C4-2B (cell line): ENCODE data around the gene ZBTB20.

Experiments used
- H3K27ac ChIP-seq: fragments of 450-650 bp; 2 replicates; pipeline ENCODE4 v1.5.1; 2017
- ZFX ChIP-seq: fragments of 450-650 bp; IDR thresholded peaks from 2 replicates; pipeline ENCODE4 v1.6.1; 2017
- TF ChIP-seq, protein P1 (sequence below): fragments of 450-650 bp; conservative IDR thresholded peaks from 2 replicates; pipeline ENCODE4 v1.5.1; 2017; ENCODE audit warnings: mild to moderate bottlenecking

ZBTB20 gene

DNA sequence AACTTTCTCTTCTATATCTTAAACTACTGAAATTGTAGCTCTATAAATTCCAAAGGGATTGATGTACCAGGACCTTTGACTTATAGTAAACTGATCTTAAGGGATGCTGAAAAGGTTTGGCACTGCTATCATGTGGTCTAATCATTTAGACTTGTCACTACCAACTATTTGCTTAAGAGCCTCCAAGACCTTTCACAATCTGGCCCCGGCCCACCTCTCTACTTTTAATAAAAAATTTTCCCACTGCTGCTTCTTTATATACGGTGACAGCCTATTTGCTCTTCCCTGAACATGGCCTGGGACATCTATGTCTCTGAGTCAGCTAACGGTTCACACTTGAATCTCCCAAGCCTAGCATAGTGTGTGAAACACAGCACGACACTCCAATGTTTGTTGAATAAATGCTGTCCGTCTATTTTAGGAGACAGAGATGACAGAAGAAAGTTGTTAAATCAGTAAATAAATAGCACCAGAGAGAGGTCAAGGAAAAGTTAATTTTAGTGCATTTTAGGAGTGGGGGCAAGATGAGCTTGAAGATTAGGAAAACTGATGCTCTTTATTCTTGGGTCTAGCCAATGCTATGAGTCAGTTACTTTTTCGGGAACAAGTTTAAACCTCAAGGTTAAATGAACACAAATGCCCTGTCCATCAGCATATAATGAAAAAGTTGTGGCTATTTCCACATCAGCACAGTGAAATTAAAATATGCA, 640.3 kb downstream of the ZBTB20 start:
- TF ChIP-seq, protein P1, sequence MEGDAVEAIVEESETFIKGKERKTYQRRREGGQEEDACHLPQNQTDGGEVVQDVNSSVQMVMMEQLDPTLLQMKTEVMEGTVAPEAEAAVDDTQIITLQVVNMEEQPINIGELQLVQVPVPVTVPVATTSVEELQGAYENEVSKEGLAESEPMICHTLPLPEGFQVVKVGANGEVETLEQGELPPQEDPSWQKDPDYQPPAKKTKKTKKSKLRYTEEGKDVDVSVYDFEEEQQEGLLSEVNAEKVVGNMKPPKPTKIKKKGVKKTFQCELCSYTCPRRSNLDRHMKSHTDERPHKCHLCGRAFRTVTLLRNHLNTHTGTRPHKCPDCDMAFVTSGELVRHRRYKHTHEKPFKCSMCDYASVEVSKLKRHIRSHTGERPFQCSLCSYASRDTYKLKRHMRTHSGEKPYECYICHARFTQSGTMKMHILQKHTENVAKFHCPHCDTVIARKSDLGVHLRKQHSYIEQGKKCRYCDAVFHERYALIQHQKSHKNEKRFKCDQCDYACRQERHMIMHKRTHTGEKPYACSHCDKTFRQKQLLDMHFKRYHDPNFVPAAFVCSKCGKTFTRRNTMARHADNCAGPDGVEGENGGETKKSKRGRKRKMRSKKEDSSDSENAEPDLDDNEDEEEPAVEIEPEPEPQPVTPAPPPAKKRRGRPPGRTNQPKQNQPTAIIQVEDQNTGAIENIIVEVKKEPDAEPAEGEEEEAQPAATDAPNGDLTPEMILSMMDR, result no peak
- no peak for TF ChIP-seq ZFX
- no peak overlapping the region for H3K27ac ChIP-seq

DNA sequence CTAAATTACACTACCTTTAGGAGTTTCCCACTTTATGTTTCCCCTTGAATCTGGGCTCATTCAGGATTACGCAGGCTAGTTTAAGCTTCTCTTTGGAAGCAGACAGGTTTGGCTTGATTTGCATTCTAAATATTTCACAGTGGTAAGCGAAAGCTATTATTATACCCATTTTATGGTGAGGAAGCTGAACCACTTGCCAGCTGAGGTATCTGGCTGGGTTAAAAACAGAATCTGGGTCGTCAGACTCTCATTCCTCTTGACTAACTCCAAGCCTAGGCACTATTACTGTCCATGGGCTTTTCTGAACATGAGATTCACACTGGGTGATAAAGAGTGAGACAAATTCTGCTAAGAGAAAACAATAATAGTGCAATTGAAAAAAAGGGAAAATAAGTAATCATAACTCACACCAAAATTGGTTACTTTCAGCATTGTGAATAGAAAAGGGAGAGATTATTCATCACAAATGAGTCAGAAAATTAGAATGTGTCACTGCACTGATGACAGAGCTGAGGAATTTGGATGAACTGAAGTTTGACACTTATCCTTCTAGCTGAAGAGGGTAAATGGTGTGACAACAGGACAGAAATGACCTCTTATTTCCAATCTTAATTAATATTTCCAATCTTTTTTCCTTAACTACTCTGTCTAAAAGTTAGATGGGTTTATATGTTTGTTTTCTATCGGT, 642.0 kb downstream of the ZBTB20 start:
- H3K27ac ChIP-seq, result no peak overlapping the region
- no peak for TF ChIP-seq ZFX
- TF ChIP-seq, protein P1, result no peak

DNA sequence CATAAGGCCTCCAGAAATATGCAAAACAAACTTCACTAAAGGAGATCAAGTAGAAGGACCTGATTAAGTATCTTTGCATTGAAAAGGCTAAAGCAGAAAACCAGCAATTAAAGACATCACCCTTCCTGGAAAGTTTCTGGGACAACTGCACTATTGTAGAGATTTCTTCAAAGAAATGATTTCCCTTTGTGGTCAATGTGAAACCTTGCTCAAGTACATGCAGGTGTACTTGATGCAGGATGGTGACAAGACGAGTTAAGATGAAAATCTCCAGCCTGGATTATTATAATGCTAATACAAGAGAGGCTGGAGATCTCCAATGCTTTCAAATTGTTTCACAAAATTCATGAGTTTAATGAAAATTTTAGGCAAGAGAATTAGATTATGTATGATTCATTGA, 644.9 kb downstream of the ZBTB20 start:
- TF ChIP-seq, protein P1, result no peak
- TF ChIP-seq ZFX, result no peak

DNA sequence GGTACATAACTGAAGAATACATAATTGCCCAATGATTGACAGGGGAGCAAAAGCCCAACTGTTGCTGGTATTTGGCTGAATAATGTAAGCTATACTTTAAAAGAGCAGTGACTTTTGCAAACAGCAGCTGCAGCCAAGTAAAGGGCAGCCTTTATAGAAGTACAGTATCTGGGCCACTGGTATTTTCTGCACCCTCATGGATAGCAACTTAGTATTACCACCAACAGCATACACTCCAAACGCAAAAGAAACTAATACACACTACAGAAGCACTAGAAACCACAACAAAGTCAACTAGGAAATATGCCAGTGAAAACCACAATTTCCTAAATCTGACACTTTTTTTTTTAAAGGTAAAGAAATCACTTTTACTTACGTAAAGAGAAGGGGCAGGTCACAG, 647.1 kb downstream of the ZBTB20 start:
- TF ChIP-seq, protein P1, result no peak
- TF ChIP-seq ZFX, result no peak
- no peak overlapping the region for H3K27ac ChIP-seq

More for the DNA sequence above, 644.9 kb downstream of the ZBTB20 start:
- no peak overlapping the region for H3K27ac ChIP-seq

DNA sequence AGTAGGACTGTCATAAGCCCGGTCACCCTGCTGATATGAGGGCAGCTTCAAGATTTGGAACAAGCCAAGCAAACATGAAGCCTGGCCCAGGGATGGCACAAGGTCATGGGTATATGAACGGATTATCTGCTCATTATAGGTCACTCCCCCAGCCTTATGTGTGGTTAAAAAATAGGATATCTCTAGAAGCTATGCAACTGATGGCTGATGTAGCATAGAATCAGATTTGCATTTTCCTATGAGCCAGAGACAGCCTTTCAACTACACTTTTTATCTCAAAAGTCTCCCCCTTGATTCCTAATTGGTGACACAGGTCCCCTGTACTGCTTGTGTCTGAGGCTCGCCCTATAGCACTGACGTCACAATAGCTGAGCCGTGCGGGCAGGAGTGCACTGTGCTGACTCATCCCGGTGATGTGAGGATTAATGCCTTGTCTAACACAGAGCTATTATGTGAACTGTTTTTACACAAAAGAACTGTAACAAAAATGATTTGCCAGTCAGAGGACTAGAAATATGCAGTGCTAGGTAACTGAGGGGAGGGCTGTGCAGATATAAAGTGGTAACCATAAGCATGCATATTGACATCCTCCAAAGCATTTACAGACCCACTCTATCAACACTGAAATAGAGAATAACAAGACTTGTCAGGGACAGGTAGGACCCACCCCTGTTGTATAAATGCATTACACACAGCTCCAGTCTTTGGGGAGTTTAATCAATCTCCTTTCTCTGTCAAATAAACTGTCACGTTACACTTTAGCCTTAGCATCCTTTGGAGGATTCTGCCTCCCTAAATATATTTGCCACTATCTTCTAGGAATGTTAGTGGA, 648.3 kb downstream of the ZBTB20 start:
- TF ChIP-seq ZFX, result no peak
- TF ChIP-seq, protein P1, result no peak
- no peak overlapping the region for H3K27ac ChIP-seq

DNA sequence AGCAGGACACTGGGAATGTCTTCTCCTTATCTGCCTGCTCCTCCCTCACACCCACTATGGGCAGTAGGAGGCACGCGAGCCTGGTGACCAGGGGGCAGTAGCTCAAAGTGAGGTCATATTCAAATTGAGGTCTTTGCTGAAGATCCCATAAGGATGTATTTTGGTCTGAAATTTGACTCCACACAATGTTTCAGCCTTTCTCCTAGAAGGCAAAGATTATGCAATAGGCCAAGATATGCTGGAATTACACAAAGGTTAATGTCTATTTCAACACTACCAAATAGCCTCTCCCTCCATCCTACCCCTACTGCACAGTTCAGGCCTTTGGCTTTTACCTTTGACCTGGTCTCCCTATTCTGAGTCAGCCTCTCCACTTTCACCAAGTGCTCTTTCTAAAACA, 650.2 kb downstream of the ZBTB20 start:
- TF ChIP-seq, protein P1, result no peak
- no peak for TF ChIP-seq ZFX
- H3K27ac ChIP-seq, result no peak overlapping the region

DNA sequence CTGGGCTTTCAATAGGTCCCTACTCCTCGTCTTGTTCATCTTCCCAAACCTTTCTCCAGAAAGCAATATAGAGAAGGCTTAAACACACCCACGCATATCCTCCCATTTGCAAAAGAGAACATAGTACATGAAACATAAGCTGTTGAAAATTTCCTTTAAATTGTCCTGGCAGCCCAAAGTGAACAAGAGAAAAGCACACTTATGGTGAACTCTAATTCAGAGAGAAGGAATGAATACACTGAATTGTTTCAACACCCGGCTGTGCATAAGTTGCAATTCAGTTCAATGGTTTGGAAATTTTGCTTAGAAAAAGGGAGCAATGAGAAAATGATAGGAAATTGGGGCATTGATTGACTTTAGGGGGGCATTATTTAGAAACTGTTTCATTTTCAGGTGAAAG, 650.6 kb downstream of the ZBTB20 start:
- TF ChIP-seq, protein P1, result no peak
- no peak for TF ChIP-seq ZFX
- H3K27ac ChIP-seq, result no peak overlapping the region
